GM21390 (cell line): Measurements from ENCODE around the gene C8A.

Experiments
- ATAC-seq: cut with Tn5 transposase; IDR thresholded peaks from one replicate; pipeline ENCODE4 v1.9.1; 2021; ENCODE audit not compliant: unreplicated experiment

The C8A gene

DNA sequence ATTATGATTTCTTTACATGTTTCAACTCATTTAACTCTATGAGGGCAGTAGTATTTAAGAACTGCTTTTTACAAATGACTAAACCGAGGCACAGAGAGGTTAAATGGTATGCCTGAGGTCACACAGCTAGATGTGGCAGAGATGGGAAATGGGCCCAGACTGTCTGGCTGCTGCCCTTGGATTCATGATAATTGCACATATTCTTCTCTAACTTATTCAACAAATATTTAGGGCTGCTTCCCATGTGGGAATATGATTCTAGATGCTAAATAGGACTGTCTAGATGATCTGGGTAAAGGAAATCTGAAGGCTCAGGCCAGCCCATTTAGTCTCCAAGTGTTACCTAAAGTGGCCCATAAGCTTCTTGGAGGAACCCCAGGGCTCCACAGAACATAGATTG, 26.2 kb downstream of the C8A start:
- ATAC-seq = no peak

DNA sequence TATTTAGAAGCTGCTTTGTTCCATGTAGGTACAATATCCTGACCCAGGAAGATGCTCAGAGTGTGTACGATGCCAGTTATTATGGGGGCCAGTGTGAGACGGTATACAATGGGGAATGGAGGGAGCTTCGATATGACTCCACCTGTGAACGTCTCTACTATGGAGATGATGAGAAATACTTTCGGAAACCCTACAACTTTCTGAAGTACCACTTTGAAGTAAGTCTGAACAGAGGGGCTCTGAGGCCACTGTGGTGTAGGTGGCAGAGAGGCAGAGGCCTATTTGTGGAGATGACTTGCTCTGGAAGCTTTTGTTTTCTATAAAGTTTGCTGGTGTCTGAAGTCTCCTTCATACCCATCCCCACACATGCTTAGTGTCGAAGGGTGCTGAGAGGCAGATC, 26.8 kb downstream of the C8A start:
- ATAC-seq = no peak

DNA sequence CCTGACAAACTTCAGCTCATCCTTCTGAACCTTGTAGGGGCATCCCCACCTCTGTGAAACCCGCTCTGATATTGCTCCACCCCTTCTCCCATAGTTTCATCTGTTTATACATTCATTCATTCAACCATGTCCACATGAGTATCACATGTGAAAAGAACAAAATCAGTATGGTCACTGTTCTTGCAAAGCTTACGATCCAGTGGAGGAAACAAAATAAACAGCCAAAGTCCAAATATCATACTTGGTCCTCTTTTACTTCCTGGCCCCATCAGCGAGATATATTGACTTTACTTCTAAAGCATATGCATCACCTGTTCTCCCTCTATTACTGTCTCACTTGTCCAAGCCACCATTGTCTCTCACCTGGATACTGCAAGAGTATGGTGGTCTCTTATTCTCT, 35.6 kb downstream of the C8A start:
- no peak for ATAC-seq

DNA sequence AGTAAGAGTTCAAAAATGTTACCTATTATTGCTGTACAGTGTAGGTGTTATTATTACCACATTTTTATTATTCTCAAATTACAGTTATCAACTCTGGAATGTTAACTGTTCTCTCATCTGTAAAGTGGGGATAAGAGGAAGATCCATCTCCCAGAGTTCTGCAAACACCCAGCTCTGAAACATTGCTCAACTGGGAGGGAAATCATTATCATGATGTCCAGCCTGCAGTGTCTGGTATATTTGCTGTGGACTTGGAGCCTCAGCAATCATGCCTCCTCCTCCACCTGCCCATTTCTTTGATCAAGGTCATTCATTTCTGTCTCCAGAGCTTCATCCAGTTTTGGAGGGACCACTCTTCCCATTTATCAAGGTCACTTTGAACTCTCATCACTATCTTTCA, 39.4 kb downstream of the C8A start:
- ATAC-seq = no peak

DNA sequence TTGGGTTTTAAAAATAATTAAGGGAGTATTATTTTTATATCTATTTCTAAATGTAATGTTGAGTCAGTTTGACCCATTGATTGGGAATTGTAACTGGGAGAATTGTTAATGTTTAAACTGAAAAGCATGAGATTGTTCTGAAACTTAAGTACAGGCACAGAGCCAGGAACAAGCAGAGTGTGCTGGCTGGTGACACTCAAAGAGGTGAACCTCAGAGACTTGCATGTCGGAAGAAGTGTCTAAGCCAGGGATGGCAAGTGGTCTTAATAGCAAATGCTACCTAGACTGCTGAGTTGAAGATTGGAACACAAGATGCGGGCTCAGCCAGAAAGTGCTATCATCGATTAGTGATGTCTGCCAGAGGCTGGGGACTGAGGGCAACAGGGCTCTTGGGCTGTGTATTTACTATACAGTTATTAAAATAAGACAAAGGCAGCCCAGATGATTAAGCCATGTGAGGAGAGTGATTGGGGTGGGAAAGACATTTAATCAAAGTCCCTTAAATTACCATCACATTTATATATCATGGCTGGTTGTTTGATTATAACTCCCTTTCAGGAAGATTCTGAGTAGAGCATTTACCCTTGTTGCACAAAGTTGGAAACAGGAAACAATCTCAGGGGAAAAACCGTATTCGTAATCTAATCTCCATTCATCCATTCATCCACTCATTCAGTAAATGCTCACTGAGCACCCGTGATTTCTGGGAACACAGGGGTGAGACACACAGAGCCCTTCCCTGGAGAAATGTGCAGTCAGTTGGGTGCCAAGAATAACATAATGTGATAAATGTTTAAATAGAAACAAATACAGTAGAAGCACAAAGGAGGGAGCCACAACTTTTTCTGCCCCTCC, 42.8 kb downstream of the C8A start:
- no peak for ATAC-seq

DNA sequence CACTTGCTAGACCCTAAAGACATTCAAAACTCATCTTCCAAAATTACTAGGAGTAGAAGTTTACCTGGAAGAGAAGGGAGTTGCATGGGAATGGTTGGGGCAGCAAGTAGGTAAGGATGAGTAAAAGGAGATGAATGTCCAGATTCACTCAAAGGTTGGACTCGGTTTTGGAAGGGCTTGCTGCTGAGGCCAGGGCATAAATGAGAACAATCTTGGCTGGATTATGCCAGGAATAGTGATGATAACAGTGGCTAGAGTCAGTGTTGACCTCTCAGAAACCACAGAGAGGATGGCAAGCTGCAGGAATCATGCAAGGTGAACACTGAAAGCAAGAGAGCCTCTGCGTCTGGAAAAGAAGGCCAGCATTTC, 43.4 kb downstream of the C8A start:
- ATAC-seq = no peak

DNA sequence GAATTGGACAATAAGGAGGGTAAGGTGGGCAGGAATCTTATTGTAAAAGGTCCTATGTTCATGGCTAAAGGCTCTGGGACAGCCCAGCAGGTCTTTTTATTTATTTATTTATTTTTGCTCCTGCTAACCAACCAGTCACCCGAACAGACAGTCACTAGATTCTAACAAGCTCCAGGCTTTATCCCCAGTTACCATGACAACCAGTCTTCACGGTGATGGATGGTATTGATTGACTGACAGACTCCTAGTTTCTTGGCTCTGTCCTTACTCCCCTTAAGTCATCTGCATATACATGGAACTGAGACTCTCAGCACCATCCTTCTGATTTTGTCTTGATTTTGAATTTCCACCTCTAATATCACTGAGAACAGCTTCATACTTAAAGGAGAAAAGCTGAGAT, 44.3 kb downstream of the C8A start:
- no peak for ATAC-seq

DNA sequence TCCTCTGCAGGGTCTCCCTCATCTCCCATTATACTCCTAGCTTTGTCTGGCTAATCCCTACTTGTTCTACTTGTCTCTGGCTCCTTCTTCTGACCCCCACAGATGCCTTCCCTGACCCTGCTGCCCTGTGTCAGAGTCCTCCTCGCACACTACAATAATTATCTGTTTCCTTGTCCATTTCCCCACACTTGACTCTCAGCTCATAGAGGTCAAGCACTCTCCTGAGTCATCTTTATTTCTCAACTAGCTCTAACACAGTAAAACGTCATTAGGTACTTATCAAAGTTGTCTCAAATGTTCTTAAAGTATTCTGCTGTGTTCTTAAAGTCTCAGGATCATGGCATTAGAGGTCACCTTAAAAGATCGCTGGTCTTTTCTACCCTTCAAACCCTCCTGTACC, 47.1 kb downstream of the C8A start:
- ATAC-seq = no peak

DNA sequence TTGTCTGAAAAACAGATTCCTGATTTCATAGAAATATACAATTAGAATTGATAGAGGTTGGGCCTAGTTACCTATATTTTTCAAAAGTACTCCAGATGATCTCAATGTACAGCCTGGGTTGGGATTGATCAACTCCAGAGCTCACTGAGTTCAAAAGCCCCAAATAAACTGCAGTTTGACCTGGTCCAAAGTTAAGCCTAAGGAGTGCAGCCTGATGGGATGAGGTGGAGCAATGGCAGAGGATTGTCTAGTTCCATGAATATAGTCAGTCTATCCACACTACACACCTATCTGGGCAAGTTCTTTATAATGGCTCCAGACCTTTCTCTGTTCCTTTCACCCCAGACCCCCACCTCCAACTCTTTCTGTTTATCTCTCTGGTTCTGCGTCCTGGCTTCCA, 49.2 kb downstream of the C8A start:
- no peak for ATAC-seq

DNA sequence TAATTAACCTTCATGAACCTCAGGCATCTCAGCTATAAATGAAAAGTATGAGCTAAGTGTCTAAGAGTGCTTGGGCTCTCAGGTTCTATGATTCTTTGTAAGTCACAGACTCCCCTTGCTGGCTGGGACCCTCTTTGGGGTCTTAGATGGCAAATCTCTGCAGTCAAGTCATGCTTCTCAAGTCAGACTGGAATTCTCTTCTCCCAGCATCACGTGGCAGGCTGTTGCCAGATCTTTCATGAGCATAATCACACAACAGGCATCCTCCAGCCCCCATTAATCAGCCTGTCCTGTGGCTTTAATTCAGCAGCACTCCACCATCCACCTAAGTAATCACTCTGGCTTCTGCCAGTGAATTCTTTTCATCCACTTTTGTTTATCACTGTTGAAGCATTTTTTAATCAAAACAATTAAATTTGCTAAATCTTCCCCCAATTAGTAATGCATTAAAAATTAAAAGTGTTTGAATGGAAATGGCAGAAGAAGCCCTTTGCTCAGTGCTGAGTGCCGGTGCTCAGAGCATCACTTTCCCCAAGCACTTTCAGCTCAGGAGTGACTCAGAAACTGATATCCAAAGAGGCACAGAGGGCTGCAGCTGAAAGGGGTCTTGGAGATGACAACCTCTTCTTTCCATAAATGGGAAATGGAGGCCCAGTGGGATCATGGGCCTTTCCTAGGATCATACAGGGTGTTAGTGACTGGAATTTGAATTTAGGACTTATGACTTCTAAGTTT, 50.2 kb downstream of the C8A start:
- no peak for ATAC-seq

DNA sequence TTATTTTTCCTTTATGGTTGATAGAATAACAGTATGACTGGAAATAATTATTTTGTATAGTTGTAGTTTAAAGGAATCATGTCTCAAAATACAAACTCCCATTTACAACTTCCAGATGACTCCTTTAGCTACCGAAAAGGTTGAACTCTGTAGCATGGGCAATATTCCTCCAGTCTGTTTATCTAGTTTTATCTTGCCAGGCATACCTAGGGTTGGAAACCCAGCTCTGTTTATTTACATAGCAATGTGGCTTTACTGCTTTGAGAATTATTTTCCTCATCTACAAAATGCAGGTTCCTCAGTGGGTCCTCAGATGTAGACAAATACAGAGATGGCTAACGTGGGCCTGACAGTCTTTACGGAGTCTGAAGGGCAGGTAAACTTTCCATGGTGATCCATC, 51.1 kb downstream of the C8A start:
- no peak for ATAC-seq

DNA sequence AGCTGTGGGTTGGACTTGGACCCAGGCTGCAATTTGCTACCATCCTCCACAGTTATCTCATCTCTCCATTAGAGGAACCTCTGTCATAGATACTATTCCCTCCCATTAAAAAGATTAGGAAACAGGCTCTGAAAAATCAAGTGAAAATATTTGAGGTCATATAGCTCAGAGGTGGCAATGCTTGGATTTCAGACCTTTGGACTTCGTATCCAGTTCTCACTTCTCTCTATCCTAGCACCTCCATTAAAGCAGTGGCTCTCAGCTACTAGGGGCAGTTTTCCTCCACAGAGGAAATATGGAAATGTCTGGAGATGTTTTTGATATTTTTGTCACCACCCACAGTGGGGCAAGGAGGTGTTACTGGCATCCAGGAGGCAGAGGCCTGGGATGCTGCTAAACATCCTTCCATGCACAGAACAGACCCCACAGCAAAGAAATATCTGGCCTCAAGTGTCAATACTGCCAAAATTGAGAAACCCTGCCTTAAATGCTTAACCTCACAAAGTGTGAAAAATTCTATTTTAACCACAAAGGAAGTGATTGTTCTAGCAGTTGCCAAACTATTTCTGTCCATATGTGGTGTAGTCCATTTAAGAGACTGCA, 54.1 kb downstream of the C8A start:
- no peak for ATAC-seq

DNA sequence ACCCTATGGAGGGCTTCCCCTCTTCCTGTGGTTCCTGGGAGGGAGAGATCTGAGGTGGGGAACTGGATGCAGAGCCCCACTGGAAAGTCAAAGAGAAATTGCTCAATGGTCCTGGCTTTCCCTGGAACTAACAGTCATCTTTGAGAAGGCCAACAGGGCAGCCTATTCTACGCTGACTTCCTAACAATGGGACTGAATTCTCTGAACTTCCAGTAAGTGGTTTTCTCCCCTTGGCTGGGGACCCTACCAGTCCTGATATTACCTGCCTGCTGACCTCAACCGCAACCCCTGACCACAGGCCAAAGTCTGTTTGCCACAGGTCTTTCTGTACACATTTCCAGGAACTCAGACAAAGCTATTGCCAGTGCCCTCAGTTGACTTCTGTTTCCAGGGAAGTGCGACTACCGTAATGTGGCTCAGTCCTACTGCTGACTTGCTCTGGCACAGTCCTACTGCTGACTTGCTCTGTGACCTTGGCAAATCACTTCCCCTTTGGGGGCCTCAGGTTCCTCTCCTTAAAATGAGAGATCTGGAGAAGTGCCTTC, 55.9 kb downstream of the C8A start:
- no peak for ATAC-seq

DNA sequence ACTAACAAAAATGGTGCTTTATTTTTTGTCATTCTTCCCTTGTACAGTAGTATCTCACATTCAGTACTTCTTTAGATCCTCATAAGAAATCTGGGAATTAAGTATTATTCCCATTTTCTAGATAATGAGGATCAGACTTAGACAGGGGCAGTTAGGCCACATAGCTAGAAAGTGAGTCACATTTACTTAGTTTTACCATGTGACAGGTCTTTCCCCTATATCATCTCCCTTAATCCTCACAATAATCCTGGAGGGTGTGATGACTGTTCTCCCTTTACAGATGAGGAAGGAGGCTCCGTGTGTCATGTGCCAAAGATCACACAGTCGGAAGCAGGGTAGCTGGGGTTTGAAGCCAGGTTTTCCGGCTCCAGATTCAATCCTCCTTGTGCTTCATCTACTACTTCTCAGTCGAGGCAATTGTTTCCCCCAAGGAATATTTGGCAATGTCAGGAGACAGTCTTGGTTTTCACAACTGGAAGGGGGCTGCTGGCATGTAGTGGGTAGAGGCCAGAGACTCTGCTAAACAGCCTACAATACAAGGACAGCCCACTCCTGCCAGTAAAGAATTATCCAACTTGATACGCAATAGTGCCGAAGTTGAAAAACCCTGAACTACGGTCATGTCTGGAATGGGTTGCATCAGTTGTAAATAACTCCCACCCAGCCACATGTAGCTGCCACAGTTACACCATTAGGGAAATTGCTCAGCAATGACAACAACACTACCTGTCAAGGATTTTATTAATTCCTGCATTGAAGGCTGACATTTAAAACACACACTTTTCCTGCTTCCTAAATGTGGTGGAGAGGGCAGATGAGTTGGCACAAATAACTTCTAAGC, 56.7 kb downstream of the C8A start:
- no peak for ATAC-seq

DNA sequence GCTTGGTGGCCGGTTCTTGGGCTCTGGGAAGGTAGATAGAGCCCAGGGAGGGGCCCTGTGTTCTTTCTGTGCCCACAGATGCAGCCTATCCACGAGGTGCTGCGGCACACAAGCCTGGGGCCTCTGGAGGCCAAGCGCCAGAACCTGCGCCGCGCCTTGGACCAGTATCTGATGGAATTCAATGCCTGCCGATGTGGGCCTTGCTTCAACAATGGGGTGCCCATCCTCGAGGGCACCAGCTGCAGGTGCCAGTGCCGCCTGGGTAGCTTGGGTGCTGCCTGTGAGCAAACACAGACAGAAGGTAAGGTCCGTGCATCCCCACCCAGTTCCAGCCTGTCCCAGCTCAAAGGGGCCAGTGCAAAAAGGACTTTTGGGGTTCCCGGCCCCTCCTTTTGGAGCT, 57.7 kb downstream of the C8A start:
- no peak for ATAC-seq

DNA sequence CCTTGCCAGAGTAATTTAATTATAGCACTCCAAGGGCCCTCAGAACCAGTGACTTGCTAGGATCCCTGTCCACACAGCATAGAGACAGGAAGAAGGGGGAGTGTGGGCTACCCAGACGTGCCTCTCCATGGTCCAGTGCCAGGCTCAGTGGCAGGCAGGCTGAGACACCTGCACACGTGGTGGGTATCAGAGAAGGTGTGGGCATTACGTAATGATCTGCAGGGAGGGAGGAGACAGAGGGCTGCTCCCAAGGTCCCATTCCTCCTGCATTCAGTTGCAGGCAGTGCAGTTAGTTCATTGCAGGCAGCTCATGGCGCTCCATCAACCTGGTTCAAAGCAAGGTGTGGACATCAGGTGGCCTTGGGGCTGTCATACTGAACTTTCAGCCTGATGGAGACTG, 61.4 kb downstream of the C8A start:
- no peak for ATAC-seq

DNA sequence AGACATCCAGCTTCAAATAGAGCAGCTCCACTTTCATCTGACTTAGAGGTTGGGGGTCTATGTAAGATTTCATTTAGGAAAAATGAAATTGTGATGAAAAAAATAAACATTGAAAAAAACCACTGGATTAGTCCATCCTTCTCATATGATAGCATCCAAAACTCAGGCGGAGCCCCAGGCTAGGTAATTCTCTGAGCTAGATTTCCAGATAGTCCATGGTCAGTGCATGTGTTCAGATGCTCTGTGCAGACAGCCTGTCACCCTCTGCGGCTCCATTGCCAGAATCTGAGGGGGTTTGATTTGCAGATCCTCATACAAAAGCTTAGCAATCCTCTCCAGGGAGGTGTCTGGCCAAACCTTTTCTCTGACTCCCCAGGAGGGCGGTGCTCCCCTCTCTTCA, 62.0 kb downstream of the C8A start:
- ATAC-seq = no peak

DNA sequence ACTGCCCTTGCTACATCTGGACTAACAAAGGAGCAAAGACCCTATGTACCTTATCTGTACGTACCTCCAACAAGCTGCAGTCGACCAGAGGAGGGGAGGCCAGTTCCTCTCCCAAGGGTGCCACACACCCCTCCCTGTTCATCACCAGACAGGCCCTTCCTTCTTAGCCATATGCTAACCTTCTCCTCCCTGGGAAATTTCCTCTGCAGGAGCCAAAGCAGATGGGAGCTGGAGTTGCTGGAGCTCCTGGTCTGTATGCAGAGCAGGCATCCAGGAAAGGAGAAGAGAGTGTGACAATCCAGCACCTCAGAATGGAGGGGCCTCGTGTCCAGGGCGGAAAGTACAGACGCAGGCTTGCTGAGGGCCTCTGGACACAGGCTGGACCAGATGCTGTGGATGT, 62.8 kb downstream of the C8A start:
- no peak for ATAC-seq

DNA sequence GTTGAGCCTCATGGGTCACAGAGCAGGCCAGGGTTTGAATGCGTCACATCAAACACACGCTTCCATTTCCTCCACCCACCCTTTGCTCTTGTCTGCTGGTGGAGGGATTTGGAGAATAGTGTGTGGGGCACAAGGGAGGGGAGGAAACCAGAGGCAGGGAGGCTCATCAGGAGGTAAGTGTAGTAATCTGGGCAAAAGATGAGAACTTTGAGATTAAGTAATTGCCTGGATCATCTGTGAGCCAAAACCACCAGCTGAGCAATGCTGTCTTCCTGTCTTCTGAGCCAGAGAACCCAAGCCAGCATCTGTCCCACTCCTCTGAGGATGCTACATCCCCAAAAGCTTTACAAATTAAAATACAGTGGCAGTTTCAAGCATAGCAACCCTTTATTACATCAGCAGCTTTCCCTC, 66.0 kb downstream of the C8A start:
- no peak for ATAC-seq

DNA sequence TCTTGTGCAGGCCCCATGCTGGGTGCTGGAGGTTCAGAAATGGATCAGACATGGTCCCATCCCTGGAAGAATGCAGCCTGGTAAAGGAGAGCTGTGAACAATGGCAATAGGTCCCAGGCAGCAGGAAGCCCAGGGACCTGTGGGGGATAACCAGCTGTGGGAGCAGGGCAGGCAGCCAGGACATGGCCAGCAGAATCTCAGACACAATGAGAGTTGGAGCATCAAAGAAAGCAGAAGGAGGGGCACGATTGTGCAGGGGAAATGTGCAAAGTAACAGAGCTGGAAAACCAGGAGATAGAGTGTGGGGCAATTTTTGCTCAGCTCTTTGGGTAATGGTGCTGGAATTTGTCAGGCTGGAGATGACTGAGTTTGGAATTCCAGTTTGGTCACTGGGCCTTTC, 66.9 kb downstream of the C8A start:
- ATAC-seq = no peak

DNA sequence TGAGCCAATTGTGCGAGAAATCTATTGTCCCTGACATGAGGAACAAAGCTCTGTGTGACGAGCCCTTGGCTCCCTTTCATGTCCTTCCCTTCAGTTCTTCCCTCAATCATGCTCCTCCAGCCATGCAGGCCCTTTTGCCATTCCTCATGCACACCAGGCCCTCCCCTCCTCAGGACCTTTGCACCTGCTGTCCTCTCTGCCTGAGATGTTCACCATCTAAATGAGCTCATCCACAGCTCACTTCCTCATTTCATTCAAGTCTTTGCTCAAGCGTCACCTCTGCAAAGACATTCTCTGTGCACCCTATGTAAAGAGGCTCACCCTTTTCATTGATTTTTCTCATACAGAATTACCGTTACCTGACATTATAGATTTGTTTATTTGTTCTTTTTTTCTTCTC, 67.5 kb downstream of the C8A start:
- ATAC-seq = no peak
